Endothelial cell of umbilical vein (primary cell): ENCODE data around the gene PRPSAP1. TPM values are rescaled to one million over a fixed set of nuclear protein-coding genes. Genes with fewer than 3 reads are reported as not detected.

ENCODE experiments used
- BruUV-seq: library from RNA; stranded (reverse); fragments of 400-500 nt; replicated peaks from 2 replicates; lab custom pipeline; 2021; lab: Mats Ljungman, UMichigan
- CTCF ChIA-PET: fragments of 300-600, 350-600 bp; sonication (Branson Sonifier 250); formaldehyde crosslinking; loops from one replicate; lab custom pipeline; 2021; ENCODE audit warnings: antibody characterized with exemption, inconsistent platforms; lab: Charles Lee
- POLR2A ChIA-PET: fragments of 300-600, 350-600 bp; sonication (Branson Sonifier 250); formaldehyde crosslinking; loops from one replicate; lab custom pipeline; 2021; ENCODE audit warnings: antibody characterized with exemption, inconsistent platforms; lab: Charles Lee
- DNase-seq: peaks from one replicate; pipeline ENCODE4 v3.0.0-alpha.2; 2011; ENCODE audit warnings: low read depth, low spot score
- FAIRE-seq: peaks from 2 replicates; lab custom pipeline; 2011; peaks lifted over from hg19 to GRCh38; lab: Jason Lieb, UNC
- H2AFZ ChIP-seq: 2 replicates; pipeline ENCODE4 v1.6.0; 2012; ENCODE audit warnings: low read depth, low read length, control low read depth, inconsistent platforms
- H3K27ac ChIP-seq: 2 replicates; pipeline ENCODE4 v1.5.1; 2011; ENCODE audit warnings: low read depth, mild to moderate bottlenecking, control low read depth, low read length, moderate library complexity; ENCODE audit not compliant: insufficient read depth
- H3K27me3 ChIP-seq, 2 experiments: 2 replicates each; pipeline versions ENCODE4 v1.6.0 to v1.6.1; 2011; ENCODE audit warnings: low read length in 2 of 2, mixed read lengths in 1 of 2; ENCODE audit not compliant: control insufficient read depth in 2 of 2, insufficient read depth in 2 of 2
- H3K36me3 ChIP-seq, 2 experiments: 2 replicates in 1 of 2; 3 replicates in 1 of 2; pipeline ENCODE4 v1.5.1; 2011; ENCODE audit warnings: low read length in 2 of 2, mild to moderate bottlenecking in 1 of 2, moderate library complexity in 1 of 2; ENCODE audit not compliant: control insufficient read depth in 2 of 2, insufficient read depth in 2 of 2; ENCODE audit errors: extremely low read depth in 1 of 2
- H3K4me1 ChIP-seq: 3 replicates; pipeline ENCODE4 v1.5.1; 2011; ENCODE audit warnings: mild to moderate bottlenecking, low read length; ENCODE audit not compliant: control insufficient read depth, insufficient read depth; ENCODE audit errors: extremely low read depth
- H3K4me2 ChIP-seq: 2 replicates; pipeline ENCODE4 v1.6.1; 2011; ENCODE audit warnings: low read length, control low read depth, mixed read lengths; ENCODE audit not compliant: insufficient read depth
- H3K4me3 ChIP-seq, 3 experiments: fragments of 200-600 bp in 1 of 3; sonication (generic), shearing (Covaris generic) in 1 of 3; replicated peaks in 1 of 3; 2 replicates each; pipeline ENCODE4 v1.5.1; 2011 to 2016; ENCODE audit warnings: control low read depth in 3 of 3, low read length in 3 of 3, mild to moderate bottlenecking in 2 of 3, inconsistent platforms in 1 of 3, low read depth in 1 of 3, moderate library complexity in 1 of 3; ENCODE audit not compliant: insufficient read depth in 1 of 3
- H3K79me2 ChIP-seq: 2 replicates; pipeline ENCODE4 v1.6.0; 2012; ENCODE audit warnings: low read length, inconsistent platforms; ENCODE audit not compliant: control insufficient read depth, insufficient read depth
- H3K9ac ChIP-seq: replicated peaks from 2 replicates; pipeline ENCODE3; 2011; ENCODE audit warnings: low read length, control low read depth; ENCODE audit not compliant: insufficient read depth; ENCODE audit errors: extremely low read depth
- H3K9me1 ChIP-seq: replicated peaks from 3 replicates; pipeline ENCODE4 v1.6.0; 2011; ENCODE audit warnings: mild to moderate bottlenecking, low read length; ENCODE audit not compliant: control insufficient read depth, insufficient read depth; ENCODE audit errors: extremely low read depth
- H3K9me3 ChIP-seq: replicated peaks from 2 replicates; pipeline ENCODE4 v1.5.1; 2012; ENCODE audit warnings: low read length, inconsistent platforms; ENCODE audit not compliant: control insufficient read depth, insufficient read depth
- H4K20me1 ChIP-seq: replicated peaks from 2 replicates; pipeline ENCODE3; 2011; ENCODE audit warnings: mild to moderate bottlenecking, low read length; ENCODE audit not compliant: control insufficient read depth, insufficient read depth; ENCODE audit errors: extremely low read depth
- EZH2 ChIP-seq: IDR thresholded peaks from 2 replicates; pipeline ENCODE4 v1.6.1; 2012; ENCODE audit warnings: borderline replicate concordance, low read depth, mild to moderate bottlenecking, moderate library complexity, low read length, inconsistent platforms; ENCODE audit not compliant: severe bottlenecking
- FOS ChIP-seq: IDR thresholded peaks from 2 replicates; pipeline ENCODE4 v1.6.1; 2011; ENCODE audit warnings: mild to moderate bottlenecking, low read length, moderate library complexity, borderline replicate concordance; ENCODE audit not compliant: insufficient read depth
- GATA2 ChIP-seq: IDR thresholded peaks from 2 replicates; pipeline ENCODE4 v1.7.0; 2011; ENCODE audit warnings: low read depth, mild to moderate bottlenecking, moderate library complexity, mixed read lengths, low read length; ENCODE audit not compliant: insufficient read length, insufficient read depth
- JUN ChIP-seq: IDR thresholded peaks from 2 replicates; pipeline ENCODE4 v1.6.1; 2011; ENCODE audit warnings: borderline replicate concordance, low read depth; ENCODE audit not compliant: insufficient read length, insufficient read depth
- MYC ChIP-seq: IDR thresholded peaks from one replicate; pipeline ENCODE4 v1.6.1; 2011; ENCODE audit warnings: mild to moderate bottlenecking, low read depth, low read length
- POLR2A ChIP-seq: IDR thresholded peaks from 2 replicates; pipeline ENCODE4 v1.6.1; 2012; ENCODE audit warnings: low read depth, mild to moderate bottlenecking, control low read depth, low read length
- POLR2AphosphoS5 ChIP-seq: IDR thresholded peaks from 2 replicates; pipeline ENCODE4 v1.6.1; 2012; ENCODE audit warnings: low read depth, mild to moderate bottlenecking, control low read depth, low read length, moderate library complexity; ENCODE audit not compliant: insufficient read depth
- dilution Hi-C: fragments of 300-500 bp; cut with MboI; formaldehyde crosslinking; loops from one replicate; pipeline ENCODE4 v1.15.0; 2019; ENCODE audit warnings: low sequenced_read_pairs; ENCODE audit not compliant: extremely low pct_ligation_motif_present
- intact Hi-C: fragments of 100-400 bp; cut with micrococcal nuclease; formaldehyde crosslinking; loops from one replicate; pipeline ENCODE4 v1.10.0; 2022
- polyA plus RNA-seq, 4 experiments: library from polyadenylated mRNA; depleted of rRNA in 3 of 4; stranded (reverse) in 3 of 4; unstranded in 1 of 4; fragments of >200 nt; gene quantifications; 2 replicates each; pipeline versions ENCODE4 v1.2.1 to v1.2.3, GENCODE V29; 2011 to 2012; ENCODE audit warnings: missing spikeins in 1 of 4
- total RNA-seq: library from RNA; stranded (reverse); gene quantifications from 2 replicates; pipeline ENCODE4 v1.2.3, GENCODE V29; 2021
- TF ChIP-seq, protein P1 (sequence below): IDR thresholded peaks from 2 replicates; pipeline ENCODE4 v1.6.1; 2011; ENCODE audit not compliant: insufficient read depth, insufficient read length
- TF ChIP-seq, protein P2 (sequence below), 2 donors: IDR thresholded peaks; 1 replicate in 1 of 2; 2 replicates in 1 of 2; pipeline ENCODE4 v1.5.1; 2011; ENCODE audit warnings: low read length in 2 of 2, mild to moderate bottlenecking in 2 of 2, moderate library complexity in 2 of 2, control low read depth in 1 of 2, inconsistent platforms in 1 of 2, low read depth in 1 of 2; ENCODE audit not compliant: insufficient read depth in 1 of 2; ENCODE audit errors: extremely low read depth in 1 of 2

Gene PRPSAP1
- total and polyA plus RNA-seq, 2 donors (not counting 3 experiments of a cell fraction or from before 2014, with no cell fraction given) = 90.2 to 123 TPM

DNA sequence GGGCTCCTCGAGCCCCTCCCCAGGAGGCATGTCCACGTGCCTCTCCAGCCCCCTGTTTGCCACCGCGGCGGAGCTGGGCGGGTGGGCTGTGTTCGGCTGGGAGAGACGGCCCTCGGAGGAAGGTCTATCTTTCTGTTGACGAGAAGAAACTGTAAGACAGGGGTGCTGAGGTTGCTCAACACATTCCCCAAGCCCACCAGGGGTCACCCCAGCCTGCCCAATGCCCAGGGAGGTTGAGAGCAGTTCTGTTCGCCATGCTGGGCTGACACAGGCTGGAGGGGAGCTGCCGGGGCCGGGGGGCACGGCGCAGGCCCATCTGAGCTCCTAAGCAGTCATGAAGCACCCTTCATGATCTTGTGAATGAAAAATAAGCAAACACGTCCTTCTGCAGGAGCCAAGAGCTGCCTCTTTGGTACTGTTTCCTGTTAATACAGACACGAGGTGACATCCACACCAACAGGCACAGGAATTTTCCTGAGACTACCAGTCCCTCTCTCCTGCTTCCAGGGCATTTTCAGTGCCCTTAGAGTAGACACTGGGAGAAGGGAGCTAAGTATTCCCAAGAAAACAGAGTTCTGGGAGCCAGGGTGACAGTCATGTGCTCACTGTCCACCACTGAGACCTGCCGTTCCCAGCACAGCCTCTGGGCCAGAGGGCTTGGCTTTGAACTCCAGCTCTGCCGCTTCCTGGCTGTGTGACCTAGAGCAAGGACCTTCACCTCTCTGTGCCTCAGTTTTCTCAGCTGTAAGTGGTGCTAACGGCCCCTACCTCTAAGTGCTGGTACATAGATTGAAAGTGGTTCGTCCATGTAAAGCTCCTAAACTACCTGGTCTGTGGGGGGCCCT, 79.4 kb downstream of the PRPSAP1 start:
- dilution Hi-C loops (no loop called here), intact Hi-C loops (loop anchor here (10.0 kb wide), 1 partner anchor 260 kb away; no protein-coding TSS in a partner anchor)
- Histone ChIP-seq H3K27me3 (no peaks in the 10 kb centered on the region), H4K20me1 (no peaks in the 10 kb centered on the region), H3K79me2 (peaks cover 2% of the 10 kb centered on the region), H3K4me3 (no peak overlapping the region), H3K9me3 (no peaks in the 10 kb centered on the region), H3K36me3 (peaks cover 0 to 8% of the 10 kb centered on the region in 2 experiments), H3K9ac (no peak overlapping the region), H3K4me1 (no peaks in the 10 kb centered on the region), H3K9me1 (no peaks in the 10 kb centered on the region), H3K27ac (no peak overlapping the region), H3K4me2 (no peak overlapping the region), H2AFZ (no peak overlapping the region)
- DNase-seq (no peak), FAIRE-seq (no peak)
- TF ChIP-seq, protein P1, sequence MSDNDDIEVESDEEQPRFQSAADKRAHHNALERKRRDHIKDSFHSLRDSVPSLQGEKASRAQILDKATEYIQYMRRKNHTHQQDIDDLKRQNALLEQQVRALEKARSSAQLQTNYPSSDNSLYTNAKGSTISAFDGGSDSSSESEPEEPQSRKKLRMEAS = no peak
- TF ChIP-seq EZH2 (no peak), JUN (no peak), MYC (no peak), POLR2AphosphoS5 (no peak), GATA2 (no peak), FOS (no peak), POLR2A (no peak)
- TF ChIP-seq, protein P2, sequence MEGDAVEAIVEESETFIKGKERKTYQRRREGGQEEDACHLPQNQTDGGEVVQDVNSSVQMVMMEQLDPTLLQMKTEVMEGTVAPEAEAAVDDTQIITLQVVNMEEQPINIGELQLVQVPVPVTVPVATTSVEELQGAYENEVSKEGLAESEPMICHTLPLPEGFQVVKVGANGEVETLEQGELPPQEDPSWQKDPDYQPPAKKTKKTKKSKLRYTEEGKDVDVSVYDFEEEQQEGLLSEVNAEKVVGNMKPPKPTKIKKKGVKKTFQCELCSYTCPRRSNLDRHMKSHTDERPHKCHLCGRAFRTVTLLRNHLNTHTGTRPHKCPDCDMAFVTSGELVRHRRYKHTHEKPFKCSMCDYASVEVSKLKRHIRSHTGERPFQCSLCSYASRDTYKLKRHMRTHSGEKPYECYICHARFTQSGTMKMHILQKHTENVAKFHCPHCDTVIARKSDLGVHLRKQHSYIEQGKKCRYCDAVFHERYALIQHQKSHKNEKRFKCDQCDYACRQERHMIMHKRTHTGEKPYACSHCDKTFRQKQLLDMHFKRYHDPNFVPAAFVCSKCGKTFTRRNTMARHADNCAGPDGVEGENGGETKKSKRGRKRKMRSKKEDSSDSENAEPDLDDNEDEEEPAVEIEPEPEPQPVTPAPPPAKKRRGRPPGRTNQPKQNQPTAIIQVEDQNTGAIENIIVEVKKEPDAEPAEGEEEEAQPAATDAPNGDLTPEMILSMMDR (IDR thresholded peaks at IDR 0.05; ENCODE audit: extremely low read depth in 1 of 2, insufficient read depth in 1 of 2, low read depth in 1 of 2, low read length in 2 of 2) = no peak
- ChIA-PET CTCF (interaction anchor here (0.9 to 14.1 kb wide), 8 partner anchors 16 to 260 kb away, joined by 3 to 320 read pairs (median 4); no protein-coding TSS in a partner anchor), POLR2A (interaction anchor here (1.9 kb wide), 1 partner anchor 10 kb away, joined by 4 read pairs; the partner anchor contains the start of gene UBALD2)
- BruUV-seq = no TSS peak
